GM19468 (cell line): ENCODE measurements around the gene NCKIPSD.

Experiments used
- ATAC-seq: cut with Tn5 transposase; IDR thresholded peaks from one replicate; pipeline ENCODE4 v1.9.1; 2021; ENCODE audit warnings: mild to moderate bottlenecking, moderate library complexity, moderate number of reproducible peaks; ENCODE audit not compliant: unreplicated experiment; ENCODE audit errors: extremely low read depth

Gene NCKIPSD

GRCh38 chr3:48651771-48652170, 33.9 kb downstream of the NCKIPSD start:
- ATAC-seq, result no peak

GRCh38 chr3:48650723-48651122, 35.0 kb downstream of the NCKIPSD start:
- ATAC-seq, result no peak

- ATAC-seq, result no peak
These were observed 37.4 kb downstream of the NCKIPSD start for GRCh38 chr3:48648188-48648850.

- no peak for ATAC-seq
These were observed 38.0 kb downstream of the NCKIPSD start for GRCh38 chr3:48647714-48648113.

- ATAC-seq, result no peak
These were observed 40.6 kb downstream of the NCKIPSD start for GRCh38 chr3:48644898-48645760.

- ATAC-seq, result no peak
These were observed 43.1 kb downstream of the NCKIPSD start for GRCh38 chr3:48642605-48643004.

- no peak for ATAC-seq
These were observed 44.3 kb downstream of the NCKIPSD start for GRCh38 chr3:48641396-48641795.

GRCh38 chr3:48639944-48640606, 45.6 kb downstream of the NCKIPSD start:
- no peak for ATAC-seq

- no peak for ATAC-seq
These were observed 48.4 kb downstream of the NCKIPSD start for GRCh38 chr3:48637305-48637704.

- ATAC-seq, result no peak
These were observed 49.5 kb downstream of the NCKIPSD start for GRCh38 chr3:48636149-48636655.

- peak; percentile 71 for ATAC-seq
These were observed 50.3 kb downstream of the NCKIPSD start, which contains the start of gene SLC26A6 for GRCh38 chr3:48635222-48636021. SLC26A6 (minus strand) TSS chr3:48635461; CDS start chr3:48635393, 68 bp downstream.

GRCh38 chr3:48634661-48635221, 51.0 kb downstream of the NCKIPSD start:
- peak; percentile 5 for ATAC-seq

- no peak for ATAC-seq
These were observed 52.0 kb downstream of the NCKIPSD start for GRCh38 chr3:48633743-48634142.

- no peak for ATAC-seq
These were observed 52.5 kb downstream of the NCKIPSD start for GRCh38 chr3:48633256-48633655.

GRCh38 chr3:48631516-48632448, 53.9 kb downstream of the NCKIPSD start:
- ATAC-seq, result no peak

- ATAC-seq, result no peak
These were observed 54.9 kb downstream of the NCKIPSD start for GRCh38 chr3:48630833-48631232.

GRCh38 chr3:48630407-48630806, 55.3 kb downstream of the NCKIPSD start:
- ATAC-seq, result no peak

- ATAC-seq, result no peak
These were observed 55.8 kb downstream of the NCKIPSD start for GRCh38 chr3:48629894-48630293.
